Stimulated activated CD8-positive, alpha-beta memory T cell treated with anti-CD3 and anti-CD28 coated beads, Interleukin-7, amount 100 ng/mL, for 4 hours (primary cell): Measurements from ENCODE around the gene WDR93.
"Not testable (repeated sequence)": the region's sequence is repeated elsewhere in the genome, so short reads cannot be mapped to it uniquely, and the experiment has no call there.

Source experiments
- DNase-seq, 2 donors: peaks; one replicate each; pipeline ENCODE4 v3.0.0-alpha.2; 2020; ENCODE audit warnings: low read depth in 2 of 2

The WDR93 gene

GRCh38 chr15:89769366-89769765, 78.8 kb downstream of the WDR93 start:
- DNase-seq = no peak

GRCh38 chr15:89770041-89770440, 79.4 kb downstream of the WDR93 start:
- DNase-seq = no peak

GRCh38 chr15:89772932-89773583, 82.4 kb downstream of the WDR93 start:
- no peak for DNase-seq

- no peak for DNase-seq
Observed at GRCh38 chr15:89774492-89774891, 83.9 kb downstream of the WDR93 start.

- DNase-seq = no peak
Observed at GRCh38 chr15:89775815-89776214, 85.2 kb downstream of the WDR93 start.

- peak in 1 of 2 donors; percentile 35 for DNase-seq
Observed at GRCh38 chr15:89776274-89777072, 85.9 kb downstream of the WDR93 start, which contains the start of gene MESP2. TSS of gene MESP2 (plus strand) at chr15:89776332. CDS start at chr15:89776358, 26 bp downstream.

- no peak for DNase-seq
Observed at GRCh38 chr15:89777073-89777751, 86.6 kb downstream of the WDR93 start.

- no peak for DNase-seq
Observed at GRCh38 chr15:89777782-89778380, 87.3 kb downstream of the WDR93 start.

GRCh38 chr15:89778861-89779260, 88.2 kb downstream of the WDR93 start:
- DNase-seq = no peak

GRCh38 chr15:89780601-89781000, 90.0 kb downstream of the WDR93 start:
- no peak for DNase-seq

- no peak for DNase-seq
Observed at GRCh38 chr15:89781055-89781454, 90.4 kb downstream of the WDR93 start.

- DNase-seq = no peak
Observed at GRCh38 chr15:89781891-89782618, 91.4 kb downstream of the WDR93 start.

- DNase-seq = not testable (repeated sequence)
Observed at GRCh38 chr15:89782619-89782950, 92.0 kb downstream of the WDR93 start.

- DNase-seq = no peak
Observed at GRCh38 chr15:89783111-89783860, 92.7 kb downstream of the WDR93 start.

- DNase-seq = no peak
Observed at GRCh38 chr15:89783861-89784685, 93.5 kb downstream of the WDR93 start.

- no peak for DNase-seq
Observed at GRCh38 chr15:89784686-89784960, 94.0 kb downstream of the WDR93 start.

GRCh38 chr15:89785064-89785773, 94.6 kb downstream of the WDR93 start:
- DNase-seq = no peak

- DNase-seq = no peak
Observed at GRCh38 chr15:89785774-89786140, 95.1 kb downstream of the WDR93 start.

- no peak for DNase-seq
Observed at GRCh38 chr15:89787944-89788343, 97.3 kb downstream of the WDR93 start.

GRCh38 chr15:89788585-89788984, 98.0 kb downstream of the WDR93 start:
- DNase-seq = not testable (repeated sequence)
